Endothelial cell of umbilical vein (primary cell): Measurements from ENCODE around the gene THAP9. TPM values are rescaled to one million over a fixed set of nuclear protein-coding genes. Genes with fewer than 3 reads are reported as not detected.
A peak's percentile ranks its signal among the peaks of the same experiment; 100 is the strongest.

Experiments used
- BruUV-seq: library from RNA; stranded (reverse); fragments of 400-500 nt; replicated peaks from 2 replicates; lab custom pipeline; 2021; lab: Mats Ljungman, UMichigan
- CTCF ChIA-PET: fragments of 300-600, 350-600 bp; sonication (Branson Sonifier 250); formaldehyde crosslinking; loops from one replicate; lab custom pipeline; 2021; ENCODE audit warnings: antibody characterized with exemption, inconsistent platforms; lab: Charles Lee
- POLR2A ChIA-PET: fragments of 300-600, 350-600 bp; sonication (Branson Sonifier 250); formaldehyde crosslinking; loops from one replicate; lab custom pipeline; 2021; ENCODE audit warnings: antibody characterized with exemption, inconsistent platforms; lab: Charles Lee
- DNase-seq: peaks from one replicate; pipeline ENCODE4 v3.0.0-alpha.2; 2011; ENCODE audit warnings: low read depth, low spot score
- FAIRE-seq: peaks from 2 replicates; lab custom pipeline; 2011; peaks lifted over from hg19 to GRCh38; lab: Jason Lieb, UNC
- H2AFZ ChIP-seq: 2 replicates; pipeline ENCODE4 v1.6.0; 2012; ENCODE audit warnings: low read depth, low read length, control low read depth, inconsistent platforms
- H3K27ac ChIP-seq: 2 replicates; pipeline ENCODE4 v1.5.1; 2011; ENCODE audit warnings: low read depth, mild to moderate bottlenecking, control low read depth, low read length, moderate library complexity; ENCODE audit not compliant: insufficient read depth
- H3K27me3 ChIP-seq, 2 experiments: 2 replicates each; pipeline versions ENCODE4 v1.6.0 to v1.6.1; 2011; ENCODE audit warnings: low read length in 2 of 2, mixed read lengths in 1 of 2; ENCODE audit not compliant: control insufficient read depth in 2 of 2, insufficient read depth in 2 of 2
- H3K36me3 ChIP-seq, 2 experiments: 2 replicates in 1 of 2; 3 replicates in 1 of 2; pipeline ENCODE4 v1.5.1; 2011; ENCODE audit warnings: low read length in 2 of 2, mild to moderate bottlenecking in 1 of 2, moderate library complexity in 1 of 2; ENCODE audit not compliant: control insufficient read depth in 2 of 2, insufficient read depth in 2 of 2; ENCODE audit errors: extremely low read depth in 1 of 2
- H3K4me1 ChIP-seq: 3 replicates; pipeline ENCODE4 v1.5.1; 2011; ENCODE audit warnings: mild to moderate bottlenecking, low read length; ENCODE audit not compliant: control insufficient read depth, insufficient read depth; ENCODE audit errors: extremely low read depth
- H3K4me2 ChIP-seq: 2 replicates; pipeline ENCODE4 v1.6.1; 2011; ENCODE audit warnings: low read length, control low read depth, mixed read lengths; ENCODE audit not compliant: insufficient read depth
- H3K4me3 ChIP-seq, 3 experiments: fragments of 200-600 bp in 1 of 3; sonication (generic), shearing (Covaris generic) in 1 of 3; replicated peaks in 1 of 3; 2 replicates each; pipeline ENCODE4 v1.5.1; 2011 to 2016; ENCODE audit warnings: control low read depth in 3 of 3, low read length in 3 of 3, mild to moderate bottlenecking in 2 of 3, inconsistent platforms in 1 of 3, low read depth in 1 of 3, moderate library complexity in 1 of 3; ENCODE audit not compliant: insufficient read depth in 1 of 3
- H3K79me2 ChIP-seq: 2 replicates; pipeline ENCODE4 v1.6.0; 2012; ENCODE audit warnings: low read length, inconsistent platforms; ENCODE audit not compliant: control insufficient read depth, insufficient read depth
- H3K9ac ChIP-seq: replicated peaks from 2 replicates; pipeline ENCODE3; 2011; ENCODE audit warnings: low read length, control low read depth; ENCODE audit not compliant: insufficient read depth; ENCODE audit errors: extremely low read depth
- H3K9me1 ChIP-seq: replicated peaks from 3 replicates; pipeline ENCODE4 v1.6.0; 2011; ENCODE audit warnings: mild to moderate bottlenecking, low read length; ENCODE audit not compliant: control insufficient read depth, insufficient read depth; ENCODE audit errors: extremely low read depth
- H3K9me3 ChIP-seq: replicated peaks from 2 replicates; pipeline ENCODE4 v1.5.1; 2012; ENCODE audit warnings: low read length, inconsistent platforms; ENCODE audit not compliant: control insufficient read depth, insufficient read depth
- H4K20me1 ChIP-seq: replicated peaks from 2 replicates; pipeline ENCODE3; 2011; ENCODE audit warnings: mild to moderate bottlenecking, low read length; ENCODE audit not compliant: control insufficient read depth, insufficient read depth; ENCODE audit errors: extremely low read depth
- CTCF ChIP-seq, 2 donors: IDR thresholded peaks; 1 replicate in 1 of 2; 2 replicates in 1 of 2; pipeline ENCODE4 v1.5.1; 2011; ENCODE audit warnings: low read length in 2 of 2, mild to moderate bottlenecking in 2 of 2, moderate library complexity in 2 of 2, control low read depth in 1 of 2, inconsistent platforms in 1 of 2, low read depth in 1 of 2; ENCODE audit not compliant: insufficient read depth in 1 of 2; ENCODE audit errors: extremely low read depth in 1 of 2
- EZH2 ChIP-seq: IDR thresholded peaks from 2 replicates; pipeline ENCODE4 v1.6.1; 2012; ENCODE audit warnings: borderline replicate concordance, low read depth, mild to moderate bottlenecking, moderate library complexity, low read length, inconsistent platforms; ENCODE audit not compliant: severe bottlenecking
- FOS ChIP-seq: IDR thresholded peaks from 2 replicates; pipeline ENCODE4 v1.6.1; 2011; ENCODE audit warnings: mild to moderate bottlenecking, low read length, moderate library complexity, borderline replicate concordance; ENCODE audit not compliant: insufficient read depth
- GATA2 ChIP-seq: IDR thresholded peaks from 2 replicates; pipeline ENCODE4 v1.7.0; 2011; ENCODE audit warnings: low read depth, mild to moderate bottlenecking, moderate library complexity, mixed read lengths, low read length; ENCODE audit not compliant: insufficient read length, insufficient read depth
- JUN ChIP-seq: IDR thresholded peaks from 2 replicates; pipeline ENCODE4 v1.6.1; 2011; ENCODE audit warnings: borderline replicate concordance, low read depth; ENCODE audit not compliant: insufficient read length, insufficient read depth
- MAX ChIP-seq: IDR thresholded peaks from 2 replicates; pipeline ENCODE4 v1.6.1; 2011; ENCODE audit not compliant: insufficient read depth, insufficient read length
- MYC ChIP-seq: IDR thresholded peaks from one replicate; pipeline ENCODE4 v1.6.1; 2011; ENCODE audit warnings: mild to moderate bottlenecking, low read depth, low read length
- POLR2A ChIP-seq: IDR thresholded peaks from 2 replicates; pipeline ENCODE4 v1.6.1; 2012; ENCODE audit warnings: low read depth, mild to moderate bottlenecking, control low read depth, low read length
- POLR2AphosphoS5 ChIP-seq: IDR thresholded peaks from 2 replicates; pipeline ENCODE4 v1.6.1; 2012; ENCODE audit warnings: low read depth, mild to moderate bottlenecking, control low read depth, low read length, moderate library complexity; ENCODE audit not compliant: insufficient read depth
- dilution Hi-C: fragments of 300-500 bp; cut with MboI; formaldehyde crosslinking; loops from one replicate; pipeline ENCODE4 v1.15.0; 2019; ENCODE audit warnings: low sequenced_read_pairs; ENCODE audit not compliant: extremely low pct_ligation_motif_present
- intact Hi-C: fragments of 100-400 bp; cut with micrococcal nuclease; formaldehyde crosslinking; loops from one replicate; pipeline ENCODE4 v1.10.0; 2022
- polyA plus RNA-seq, 4 experiments: library from polyadenylated mRNA; depleted of rRNA in 3 of 4; stranded (reverse) in 3 of 4; unstranded in 1 of 4; fragments of >200 nt; gene quantifications; 2 replicates each; pipeline versions ENCODE4 v1.2.1 to v1.2.3, GENCODE V29; 2011 to 2012; ENCODE audit warnings: missing spikeins in 1 of 4
- total RNA-seq: library from RNA; stranded (reverse); gene quantifications from 2 replicates; pipeline ENCODE4 v1.2.3, GENCODE V29; 2021

THAP9 gene
- total and polyA plus RNA-seq, 2 donors (not counting 3 experiments of a cell fraction or from before 2014, with no cell fraction given) = 0.86 to 1.7 TPM

GRCh38 chr4:82866706-82867385, 33.7 kb upstream of the THAP9 start:
- H3K36me3 ChIP-seq = peaks cover 26 to 47% of the 10 kb centered on the region in 2 experiments
- no peak for DNase-seq
- TF ChIP-seq POLR2A (no peak), MYC (no peak), POLR2AphosphoS5 (no peak), EZH2 (no peak), GATA2 (no peak), FOS (no peak), JUN (no peak), MAX (no peak), CTCF (IDR thresholded peaks at IDR 0.05; ENCODE audit: extremely low read depth in 1 of 2, insufficient read depth in 1 of 2, low read depth in 1 of 2, low read length in 2 of 2) (no peak)
- dilution Hi-C loops = no loop called here
- peaks cover 3% of the 10 kb centered on the region for H4K20me1 ChIP-seq
- H3K4me1 ChIP-seq = peaks cover 20% of the 10 kb centered on the region
- FAIRE-seq = no peak
- ChIA-PET CTCF (interaction anchor here (1.0 to 1.7 kb wide), 3 partner anchors 14 to 404 kb away, joined by 5 to 11 read pairs (median 5); no protein-coding TSS in a partner anchor), POLR2A (interaction anchor here (0.7 kb wide), 1 partner anchor 144 kb away, joined by 3 read pairs; the partner anchor contains the start of gene LIN54)
- H3K9me3 ChIP-seq = no peaks in the 10 kb centered on the region
- H3K27me3 ChIP-seq = no peaks in the 10 kb centered on the region
- H2AFZ ChIP-seq = no peak overlapping the region
- H3K79me2 ChIP-seq = peaks cover 31% of the 10 kb centered on the region
- H3K27ac ChIP-seq = peak overlapping the region; percentile 51
- H3K9me1 ChIP-seq = no peaks in the 10 kb centered on the region
- H3K4me3 ChIP-seq = no peak overlapping the region
- intact Hi-C loops = no loop called here
- no peak overlapping the region for H3K9ac ChIP-seq
- H3K4me2 ChIP-seq = no peak overlapping the region
- BruUV-seq = no TSS peak
